ENCODE measurements around the gene SMIM20.

DNA sequence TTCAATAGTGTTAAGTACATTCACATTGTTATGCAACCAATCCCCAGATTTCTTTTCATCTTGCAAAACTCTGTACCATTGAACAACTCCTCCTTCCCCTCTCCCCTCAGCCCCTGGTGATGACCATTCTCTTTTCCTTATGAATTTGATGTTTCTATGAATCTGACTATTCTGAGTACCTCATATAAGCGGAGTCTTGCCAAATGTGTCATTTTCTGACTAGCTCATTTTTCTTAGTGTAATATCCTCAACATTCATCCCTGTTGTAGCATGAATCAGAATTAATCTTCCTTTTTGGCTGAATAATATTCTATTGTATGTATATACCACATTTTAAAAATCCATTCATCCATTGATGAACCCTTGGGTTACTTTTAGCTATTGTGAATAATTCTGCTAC lies 34.0 kb downstream of the SMIM20 start:
- TF ChIP-seq, protein P1, sequence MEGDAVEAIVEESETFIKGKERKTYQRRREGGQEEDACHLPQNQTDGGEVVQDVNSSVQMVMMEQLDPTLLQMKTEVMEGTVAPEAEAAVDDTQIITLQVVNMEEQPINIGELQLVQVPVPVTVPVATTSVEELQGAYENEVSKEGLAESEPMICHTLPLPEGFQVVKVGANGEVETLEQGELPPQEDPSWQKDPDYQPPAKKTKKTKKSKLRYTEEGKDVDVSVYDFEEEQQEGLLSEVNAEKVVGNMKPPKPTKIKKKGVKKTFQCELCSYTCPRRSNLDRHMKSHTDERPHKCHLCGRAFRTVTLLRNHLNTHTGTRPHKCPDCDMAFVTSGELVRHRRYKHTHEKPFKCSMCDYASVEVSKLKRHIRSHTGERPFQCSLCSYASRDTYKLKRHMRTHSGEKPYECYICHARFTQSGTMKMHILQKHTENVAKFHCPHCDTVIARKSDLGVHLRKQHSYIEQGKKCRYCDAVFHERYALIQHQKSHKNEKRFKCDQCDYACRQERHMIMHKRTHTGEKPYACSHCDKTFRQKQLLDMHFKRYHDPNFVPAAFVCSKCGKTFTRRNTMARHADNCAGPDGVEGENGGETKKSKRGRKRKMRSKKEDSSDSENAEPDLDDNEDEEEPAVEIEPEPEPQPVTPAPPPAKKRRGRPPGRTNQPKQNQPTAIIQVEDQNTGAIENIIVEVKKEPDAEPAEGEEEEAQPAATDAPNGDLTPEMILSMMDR (IDR thresholded peaks at IDR 0.05) = no peak
- no peak for TF ChIP-seq EP300 (IDR thresholded peaks at IDR 0.05)

Data from gastroesophageal sphincter (tissue), 3 donors.